HG03571 (cell line): ENCODE data around the gene PRPF40B.

Experiments
- ATAC-seq: cut with Tn5 transposase; IDR thresholded peaks from one replicate; pipeline ENCODE4 v1.9.1; 2021; ENCODE audit not compliant: unreplicated experiment

The PRPF40B gene

DNA sequence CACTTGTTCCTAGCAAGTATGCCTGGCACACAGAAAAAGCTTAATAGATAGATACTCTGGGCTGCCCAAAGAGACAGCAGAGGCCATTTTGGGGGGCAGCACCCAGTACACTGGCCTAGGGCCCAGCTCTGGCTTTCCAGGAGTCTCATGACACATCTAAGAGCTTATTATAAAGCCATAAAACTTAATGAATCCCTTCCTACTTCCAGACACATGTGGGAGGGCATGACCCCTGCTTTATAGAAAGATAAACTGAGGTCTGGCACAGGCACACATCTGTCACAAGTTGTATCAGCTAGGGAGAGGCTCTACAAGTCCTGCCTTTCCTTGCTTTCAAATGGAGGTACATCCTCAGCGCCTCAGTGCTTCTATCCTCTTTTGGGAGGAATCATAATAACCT is 56.7 kb downstream of the PRPF40B start:
- ATAC-seq: no peak

DNA sequence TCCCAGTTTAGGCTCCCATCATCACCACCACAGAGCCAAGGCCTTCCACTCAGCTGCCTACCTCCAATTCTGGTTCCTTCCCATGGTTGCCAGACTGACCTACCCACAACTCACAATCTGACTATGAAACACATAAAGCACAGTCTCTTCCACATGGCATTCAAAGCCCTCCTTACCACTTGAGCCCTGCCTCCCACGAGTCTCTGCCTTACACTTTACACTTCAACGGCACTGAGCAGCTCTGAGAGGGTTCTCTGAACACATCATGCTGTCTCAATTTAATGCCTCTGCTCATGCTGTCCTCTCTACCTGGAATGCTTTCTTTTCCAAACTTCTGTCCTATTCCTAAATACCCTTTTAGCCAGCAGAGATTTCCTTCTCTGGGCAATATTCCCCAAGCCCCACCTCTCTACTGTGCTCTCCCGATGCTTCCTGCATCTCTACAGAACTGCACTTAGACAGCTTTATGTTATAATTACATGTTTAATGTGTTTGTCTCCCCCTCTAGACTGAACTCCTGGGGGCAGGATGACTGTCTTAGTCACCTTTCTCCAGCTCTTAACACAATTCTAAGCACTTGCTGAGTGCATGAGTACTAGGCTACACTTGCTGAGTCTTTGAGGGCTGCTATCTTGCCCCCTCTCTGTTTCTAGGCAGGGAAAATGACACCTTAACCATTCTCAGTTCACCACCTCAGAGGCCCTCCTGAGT is 60.4 kb downstream of the PRPF40B start:
- ATAC-seq: no peak

DNA sequence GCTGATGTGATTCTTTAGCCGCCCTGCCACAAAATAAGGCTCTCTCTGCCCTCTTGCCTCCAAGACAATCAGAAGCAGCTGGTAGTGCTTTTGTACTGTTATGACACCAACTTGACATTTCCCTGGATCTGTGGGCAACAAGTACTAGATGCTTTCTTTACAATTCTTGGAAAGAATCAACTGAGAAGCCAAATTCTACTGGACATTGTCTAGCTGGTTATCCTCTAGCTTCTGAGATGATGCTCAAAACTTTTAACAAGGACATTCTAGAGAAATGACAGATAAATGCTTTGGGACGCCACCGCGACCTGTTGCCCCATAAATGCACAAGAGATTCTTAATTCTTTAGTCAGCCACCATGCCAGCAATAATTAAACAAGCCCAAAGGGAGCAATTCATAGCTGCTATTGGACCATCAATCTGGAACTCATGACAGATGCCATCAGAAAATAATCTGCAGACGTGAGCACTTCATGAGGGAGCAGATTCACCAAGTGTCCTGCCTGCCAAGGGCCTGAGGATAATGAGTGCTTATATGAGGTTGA is 61.0 kb downstream of the PRPF40B start:
- ATAC-seq: no peak

DNA sequence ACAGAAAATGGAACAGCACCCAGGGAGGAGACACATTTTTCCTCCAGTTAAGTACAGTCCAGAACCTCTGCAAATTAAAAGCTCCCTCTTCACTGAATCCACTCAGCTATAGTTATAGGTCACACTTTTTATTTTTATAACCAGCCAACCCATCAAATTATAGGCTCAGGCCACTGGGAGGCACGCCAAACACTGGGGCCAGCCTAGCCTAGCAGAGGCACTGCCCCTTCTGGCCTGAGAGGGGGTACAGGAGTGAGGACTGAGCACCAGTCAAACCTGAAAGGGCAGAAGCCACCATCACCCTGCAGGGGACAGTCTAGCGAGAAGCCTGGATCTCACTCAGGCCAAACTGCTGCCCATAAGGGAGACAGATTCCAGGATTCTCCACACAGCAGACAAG is 64.6 kb downstream of the PRPF40B start:
- no peak for ATAC-seq

DNA sequence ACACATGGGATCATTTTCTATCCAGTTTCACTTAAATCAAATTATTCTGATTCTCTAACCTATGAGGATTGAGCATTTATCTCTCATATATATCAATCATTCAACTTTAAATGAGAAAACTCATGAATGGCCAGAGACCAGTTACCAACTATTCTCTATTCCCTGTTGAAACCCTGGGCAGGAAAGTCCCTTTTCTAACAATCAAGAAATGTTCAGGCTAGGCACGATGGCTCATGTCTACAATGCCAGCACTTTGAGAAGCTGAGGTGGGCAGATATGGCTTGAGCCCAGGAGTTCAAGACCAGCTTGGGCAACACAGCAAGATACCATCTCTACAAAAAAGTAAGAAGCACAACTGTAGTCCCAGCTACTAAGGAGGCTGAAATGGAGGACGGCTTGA is 65.9 kb downstream of the PRPF40B start:
- no peak for ATAC-seq

DNA sequence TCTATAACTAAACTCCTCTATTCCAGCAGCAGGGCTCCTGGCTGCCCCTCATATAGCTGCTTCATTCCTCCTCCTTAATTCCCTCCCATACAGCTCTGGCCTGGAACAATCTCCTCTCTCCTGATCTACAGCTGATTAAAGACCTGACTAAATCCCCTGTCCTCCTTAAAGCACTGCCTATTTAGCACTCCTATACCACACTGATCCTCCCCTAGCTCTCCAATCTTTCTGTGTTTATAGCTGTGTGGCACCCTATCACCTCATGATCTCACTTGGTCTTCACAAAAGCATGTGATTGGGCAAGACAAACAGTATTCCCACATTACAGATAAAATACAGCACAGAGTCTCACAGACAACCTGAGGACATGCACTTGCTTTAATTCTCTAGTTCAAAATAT is 66.4 kb downstream of the PRPF40B start:
- no peak for ATAC-seq

DNA sequence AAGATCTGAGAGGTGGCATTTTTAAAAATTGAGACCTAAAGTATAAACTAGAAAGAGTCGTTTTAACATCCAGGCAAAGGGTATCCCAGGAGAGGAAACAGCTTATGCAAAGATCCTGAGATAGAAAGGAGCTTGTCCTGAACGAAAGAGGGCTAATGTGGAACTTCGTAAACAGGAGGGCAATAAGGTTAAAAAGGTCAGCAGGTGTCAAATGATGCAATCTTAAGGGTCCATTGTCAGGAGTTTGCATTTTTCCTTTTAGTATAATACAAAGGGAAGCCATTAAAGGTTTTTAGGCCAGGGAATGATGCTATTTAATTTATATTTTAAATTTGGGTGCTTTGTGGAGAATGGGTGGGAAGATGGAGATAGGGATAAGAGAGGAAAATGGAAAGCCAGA is 69.5 kb downstream of the PRPF40B start:
- no peak for ATAC-seq

DNA sequence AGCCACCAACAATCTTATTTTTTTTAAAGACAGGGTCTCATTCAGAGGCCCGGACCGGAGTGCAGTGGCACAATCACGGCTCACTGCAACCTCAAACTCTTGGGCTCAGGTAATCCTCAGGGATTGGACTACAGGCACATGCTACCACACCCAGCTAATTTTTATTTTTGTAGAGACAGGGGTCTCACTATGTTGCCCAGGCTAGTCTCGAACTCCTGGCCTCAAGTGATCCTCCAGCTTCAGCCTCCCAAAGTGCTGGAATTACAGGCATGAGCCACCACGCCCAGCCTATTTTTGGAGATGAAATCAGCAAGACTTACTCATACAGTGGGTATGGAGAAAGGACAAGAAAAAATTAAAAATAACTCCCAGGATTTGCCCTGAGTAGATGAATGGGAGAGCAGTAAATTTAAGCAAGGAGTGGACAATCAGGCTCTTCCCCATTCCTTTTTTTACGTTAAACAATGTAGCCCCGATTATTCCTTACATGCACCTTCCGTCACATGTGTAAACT is 70.6 kb downstream of the PRPF40B start:
- no peak for ATAC-seq
